ENCODE results near the gene UBE2R2. TPM values are rescaled to one million over a fixed set of nuclear protein-coding genes. Genes with fewer than 3 reads are reported as not detected.

Gene UBE2R2
- total and polyA plus RNA-seq, 2 of the 8 experiments (the other 6 are each of a cell fraction or from before 2014, with no cell fraction given), result 19.4 to 42.1 TPM

DNA sequence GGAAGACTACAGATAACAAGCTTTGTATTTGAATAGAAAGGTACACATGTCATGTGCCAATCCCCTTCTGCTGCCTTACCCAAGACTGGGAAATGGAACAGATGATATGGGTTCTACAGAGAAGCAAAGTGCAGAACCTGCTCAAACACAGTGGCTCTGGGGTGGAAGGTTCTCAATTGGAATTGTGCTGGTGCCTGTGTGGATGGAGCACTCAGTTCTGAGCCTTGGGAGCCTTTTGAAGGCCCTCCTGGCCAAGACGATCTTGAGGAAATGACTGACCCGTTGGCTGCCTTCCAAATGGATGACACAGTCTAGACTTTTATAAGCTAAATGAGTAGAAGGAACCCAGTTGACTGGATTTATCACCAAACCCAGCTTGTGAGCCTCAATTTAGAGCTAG, 25.8 kb upstream of the UBE2R2 start:
- no peak for DNase-seq (ENCODE audit: low read depth in 1 of 2, low spot score in 2 of 2)

More for the DNA sequence above, 25.8 kb upstream of the UBE2R2 start:
- H3K79me1 ChIP-seq (ENCODE audit: low read depth, low read length), result no peaks in the 10 kb centered on the region
- H3K4me2 ChIP-seq (ENCODE audit: insufficient read depth in 1 of 2, low read depth in 2 of 2, low read length in 2 of 2), result no peak overlapping the region
- no peak for FAIRE-seq
- H2BK12ac ChIP-seq (ENCODE audit: low read depth, low read length), result no peak overlapping the region
- H2AK5ac ChIP-seq (ENCODE audit: low read depth, low read length), result no peak overlapping the region
- no peaks in the 10 kb centered on the region for H3K9me3 ChIP-seq (ENCODE audit: insufficient read depth in 2 of 2, low read depth in 1 of 2, low read length in 1 of 2)
- WGBS, 2 experiments (ENCODE audit: extremely low coverage in 1 of 2, insufficient coverage in 1 of 2, insufficient read length in 1 of 2, insufficient replicate concordance in 2 of 2, low coverage in 1 of 2, low lambda C conversion rate in 2 of 2, missing lambda C conversion rate in 1 of 2), result 75% methylated on average over 2 of the region's 2 CpGs; no CpG with 5 or more reads in 1 of the 2 experiments
- H2BK20ac ChIP-seq (ENCODE audit: low read length), result no peak overlapping the region
- H3K23ac ChIP-seq (ENCODE audit: insufficient read length), result no peak overlapping the region
- no peak overlapping the region for H4K8ac ChIP-seq (ENCODE audit: extremely low read depth, insufficient read depth, low read length)
- H2BK5ac ChIP-seq (ENCODE audit: low read depth, low read length), result no peak overlapping the region
- H4K91ac ChIP-seq (replicated peaks; ENCODE audit: insufficient read length, low read length), result no peak overlapping the region
- no peaks in the 10 kb centered on the region for H3K23me2 ChIP-seq (ENCODE audit: low read depth, low read length)
- H3K79me2 ChIP-seq (ENCODE audit: control insufficient read depth in 1 of 2, insufficient read depth in 2 of 2, low read length in 2 of 2), result no peaks in the 10 kb centered on the region
- H3K27ac ChIP-seq (ENCODE audit: low read depth, low read length), result no peak overlapping the region
- no peak overlapping the region for H2BK120ac ChIP-seq (replicated peaks; ENCODE audit: low read depth, low read length)
- no peak overlapping the region for H3K56ac ChIP-seq (replicated peaks; ENCODE audit: insufficient read length, low read depth, low read length)
- no peak overlapping the region for H3K4ac ChIP-seq (replicated peaks; ENCODE audit: insufficient read length, low read depth, low read length)
- H3K18ac ChIP-seq (ENCODE audit: extremely low read depth, low read length), result no peak overlapping the region
- CTCF ChIA-PET (ENCODE audit: partially characterized antibody), result interaction anchor here (0.9 to 6.9 kb wide), 5 partner anchors 12 to 120 kb away, joined by 3 to 39 read pairs (median 4); no protein-coding TSS in a partner anchor
- no peak overlapping the region for H2AFZ ChIP-seq (ENCODE audit: low read length)
- POLR2A ChIA-PET (ENCODE audit: partially characterized antibody), result no interaction called here
- no peak overlapping the region for H3K4me3 ChIP-seq (ENCODE audit: extremely low read depth in 1 of 4, insufficient read depth in 2 of 4, low read depth in 3 of 4, low read length in 4 of 4)
- H2BK15ac ChIP-seq (ENCODE audit: low read length), result no peak overlapping the region
- no peak overlapping the region for H4K5ac ChIP-seq (ENCODE audit: insufficient read length, low read depth, low read length)
- H4K20me1 ChIP-seq (replicated peaks in 1 of 2; ENCODE audit: control insufficient read depth in 1 of 2, insufficient read depth in 2 of 2, low read length in 2 of 2), result no peaks in the 10 kb centered on the region
- H3K9ac ChIP-seq (replicated peaks in 1 of 4; ENCODE audit: extremely low read depth in 1 of 4, low read depth in 3 of 4, low read length in 3 of 4), result no peak overlapping the region
- H3K4me1 ChIP-seq (replicated peaks in 1 of 4; ENCODE audit: control insufficient read depth in 3 of 4, insufficient read depth in 4 of 4, low read length in 3 of 4), result peaks cover 0 to 5% (median 3%) of the 10 kb centered on the region in 4 experiments; a peak in 4 of 7 replicates
- H3K36me3 ChIP-seq (ENCODE audit: control insufficient read depth in 2 of 4, insufficient read depth in 4 of 4, low read length in 3 of 4), result no peaks in the 10 kb centered on the region
- H3K14ac ChIP-seq (ENCODE audit: insufficient read length), result no peak overlapping the region
- no peaks in the 10 kb centered on the region for H3K27me3 ChIP-seq (replicated peaks in 1 of 4; ENCODE audit: control insufficient read depth in 3 of 4, extremely low read depth in 1 of 4, insufficient read depth in 3 of 4, low read length in 3 of 4)
- TF ChIP-seq CREB1 (IDR thresholded peaks at IDR 0.05) (no peak), SUZ12 (IDR thresholded peaks at IDR 0.05; ENCODE audit: low read length) (no peak), SIRT6 (IDR thresholded peaks at IDR 0.05; ENCODE audit: low read length) (no peak), EP300 (IDR thresholded peaks at IDR 0.05; ENCODE audit: borderline replicate concordance in 1 of 2, low read depth in 2 of 2, low read length in 2 of 2) (no peak), RNF2 (IDR thresholded peaks at IDR 0.05; ENCODE audit: borderline replicate concordance, low read depth, low read length, missing control alignments, poor library complexity, severe bottlenecking) (no peak), SP2 (IDR thresholded peaks at IDR 0.05; ENCODE audit: low read length) (no peak), NANOG (IDR thresholded peaks at IDR 0.05; ENCODE audit: insufficient read depth, low read depth, low read length, poor library complexity, severe bottlenecking) (no peak), SP1 (IDR thresholded peaks at IDR 0.05; ENCODE audit: low read depth, low read length) (no peak), RBBP5 (IDR thresholded peaks at IDR 0.05; ENCODE audit: borderline replicate concordance, low read depth, low read length) (no peak), SAP30 (IDR thresholded peaks at IDR 0.05; ENCODE audit: insufficient read depth, insufficient replicate concordance, low read length) (no peak)
- TF ChIP-seq, protein P1, sequence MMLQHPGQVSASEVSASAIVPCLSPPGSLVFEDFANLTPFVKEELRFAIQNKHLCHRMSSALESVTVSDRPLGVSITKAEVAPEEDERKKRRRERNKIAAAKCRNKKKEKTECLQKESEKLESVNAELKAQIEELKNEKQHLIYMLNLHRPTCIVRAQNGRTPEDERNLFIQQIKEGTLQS (IDR thresholded peaks at IDR 0.05; ENCODE audit: insufficient read depth, low read depth, low read length), result no peak
- TF ChIP-seq, protein P2, sequence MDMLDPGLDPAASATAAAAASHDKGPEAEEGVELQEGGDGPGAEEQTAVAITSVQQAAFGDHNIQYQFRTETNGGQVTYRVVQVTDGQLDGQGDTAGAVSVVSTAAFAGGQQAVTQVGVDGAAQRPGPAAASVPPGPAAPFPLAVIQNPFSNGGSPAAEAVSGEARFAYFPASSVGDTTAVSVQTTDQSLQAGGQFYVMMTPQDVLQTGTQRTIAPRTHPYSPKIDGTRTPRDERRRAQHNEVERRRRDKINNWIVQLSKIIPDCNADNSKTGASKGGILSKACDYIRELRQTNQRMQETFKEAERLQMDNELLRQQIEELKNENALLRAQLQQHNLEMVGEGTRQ (IDR thresholded peaks at IDR 0.05; ENCODE audit: low read length), result no peak
